Mesendoderm (in vitro differentiated cells): ENCODE data around the gene PSAPL1.

Experiments used
- DNase-seq: peaks from one replicate; pipeline ENCODE4 v3.0.0; 2013
- H2AK5ac ChIP-seq: 2 replicates; pipeline ENCODE4 v1.6.1; 2013; ENCODE audit warnings: low read length, inconsistent platforms
- H2BK120ac ChIP-seq: 2 replicates; pipeline ENCODE4 v1.6.1; 2013; ENCODE audit warnings: low read depth, mild to moderate bottlenecking, low read length, moderate library complexity, mixed read lengths
- H2BK15ac ChIP-seq: replicated peaks from 2 replicates; pipeline ENCODE4 v1.6.1; 2013; ENCODE audit warnings: low read depth, mild to moderate bottlenecking, moderate library complexity
- H2BK5ac ChIP-seq: 2 replicates; pipeline ENCODE4 v1.6.1; 2013; ENCODE audit warnings: low read length, inconsistent platforms
- H3K18ac ChIP-seq: 2 replicates; pipeline ENCODE4 v1.6.1; 2013; ENCODE audit warnings: mild to moderate bottlenecking, low read length, mixed read lengths
- H3K23ac ChIP-seq: one replicate; pipeline ENCODE4 v1.6.1; 2013; ENCODE audit warnings: low read length
- H3K27ac ChIP-seq: 2 replicates; pipeline ENCODE4 v1.5.1; 2013; ENCODE audit warnings: low read depth, mild to moderate bottlenecking, inconsistent platforms, low read length, moderate library complexity
- H3K27me3 ChIP-seq: 2 replicates; pipeline ENCODE4 v1.6.1; 2013; ENCODE audit warnings: low read length, control low read depth, mild to moderate bottlenecking, inconsistent platforms; ENCODE audit not compliant: insufficient read depth, poor library complexity
- H3K36me3 ChIP-seq: 2 replicates; pipeline ENCODE4 v1.6.1; 2013; ENCODE audit warnings: low read length, inconsistent platforms; ENCODE audit not compliant: control insufficient read depth, insufficient read depth
- H3K4ac ChIP-seq: one replicate; pipeline ENCODE4 v1.6.1; 2013; ENCODE audit warnings: low read depth, mild to moderate bottlenecking, low read length, moderate library complexity
- H3K4me1 ChIP-seq: 2 replicates; pipeline ENCODE4 v1.6.1; 2013; ENCODE audit warnings: low read depth, low read length, inconsistent platforms; ENCODE audit not compliant: control insufficient read depth
- H3K4me2 ChIP-seq: 2 replicates; pipeline ENCODE4 v1.6.1; 2013; ENCODE audit warnings: low read length
- H3K4me3 ChIP-seq: 2 replicates; pipeline ENCODE4 v1.5.1; 2013; ENCODE audit warnings: mild to moderate bottlenecking, low read length
- H3K56ac ChIP-seq: one replicate; pipeline ENCODE4 v1.6.1; 2013; ENCODE audit warnings: low read length
- H3K79me1 ChIP-seq: 2 replicates; pipeline ENCODE4 v1.6.1; 2013; ENCODE audit warnings: low read length, inconsistent platforms
- H3K79me2 ChIP-seq: 2 replicates; pipeline ENCODE4 v1.6.1; 2013; ENCODE audit warnings: mild to moderate bottlenecking, low read length; ENCODE audit not compliant: control insufficient read depth, insufficient read depth
- H3K9ac ChIP-seq: 2 replicates; pipeline ENCODE4 v1.6.1; 2013; ENCODE audit warnings: low read length, inconsistent platforms
- H4K5ac ChIP-seq: one replicate; pipeline ENCODE4 v1.6.1; 2013; ENCODE audit warnings: low read length
- H4K8ac ChIP-seq: one replicate; pipeline ENCODE4 v1.6.1; 2013; ENCODE audit warnings: low read depth, mild to moderate bottlenecking, control low read depth, low read length, moderate library complexity
- WGBS: extraction: QIAGEN DNeasy Blood & Tissue Kit; methylation state at CpG from one replicate; pipeline ENCODE4 v1.1.7; 2013; ENCODE audit warnings: low lambda C conversion rate, missing lambda C conversion rate; ENCODE audit not compliant: insufficient coverage; ENCODE audit errors: extremely low coverage; 5-methylcytosine and 5-hydroxymethylcytosine counted together

Gene PSAPL1

DNA sequence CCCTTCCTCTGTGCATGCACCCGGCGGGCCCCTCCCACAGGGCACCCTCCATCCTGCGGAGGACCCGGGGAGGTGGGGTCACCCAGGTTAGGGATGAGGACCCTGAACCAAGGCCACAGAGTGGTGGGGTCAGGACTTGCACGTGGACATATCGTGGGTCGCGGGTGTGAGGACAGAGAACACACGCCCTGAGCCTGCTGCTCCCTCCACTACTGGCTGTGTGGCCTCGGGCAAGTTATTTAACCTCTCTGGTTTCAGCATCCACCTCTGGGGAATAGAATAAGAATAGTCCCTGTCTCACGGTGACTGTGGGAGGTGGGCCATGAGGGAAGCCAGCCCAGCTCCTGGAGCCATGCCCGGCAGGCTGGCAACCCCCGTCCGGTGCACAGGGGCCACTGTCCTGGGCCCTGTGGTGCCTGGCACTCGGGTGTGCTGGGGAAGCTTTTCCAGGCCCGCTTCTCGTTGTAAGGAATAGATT is 5.1 kb downstream of the PSAPL1 start:
- no peak overlapping the region for H2BK5ac ChIP-seq
- H3K18ac ChIP-seq = no peak overlapping the region
- H3K4me1 ChIP-seq = peaks cover 5% of the 10 kb centered on the region
- H3K79me2 ChIP-seq = no peaks in the 10 kb centered on the region
- H3K27me3 ChIP-seq = no peaks in the 10 kb centered on the region
- H4K8ac ChIP-seq = no peak overlapping the region
- WGBS = no CpG with 5 or more reads among the region's 17 CpGs
- H2BK120ac ChIP-seq = no peak overlapping the region
- no peaks in the 10 kb centered on the region for H3K36me3 ChIP-seq
- H3K23ac ChIP-seq = no peak overlapping the region
- H3K9ac ChIP-seq = no peak overlapping the region
- H3K27ac ChIP-seq = no peak overlapping the region
- no peak overlapping the region for H3K4me3 ChIP-seq
- no peak overlapping the region for H3K4ac ChIP-seq
- no peak for DNase-seq
- H3K4me2 ChIP-seq = no peak overlapping the region
- H2BK15ac ChIP-seq = no peak overlapping the region
- H3K56ac ChIP-seq = no peak overlapping the region
- no peak overlapping the region for H4K5ac ChIP-seq
- no peak overlapping the region for H2AK5ac ChIP-seq
- no peaks in the 10 kb centered on the region for H3K79me1 ChIP-seq

DNA sequence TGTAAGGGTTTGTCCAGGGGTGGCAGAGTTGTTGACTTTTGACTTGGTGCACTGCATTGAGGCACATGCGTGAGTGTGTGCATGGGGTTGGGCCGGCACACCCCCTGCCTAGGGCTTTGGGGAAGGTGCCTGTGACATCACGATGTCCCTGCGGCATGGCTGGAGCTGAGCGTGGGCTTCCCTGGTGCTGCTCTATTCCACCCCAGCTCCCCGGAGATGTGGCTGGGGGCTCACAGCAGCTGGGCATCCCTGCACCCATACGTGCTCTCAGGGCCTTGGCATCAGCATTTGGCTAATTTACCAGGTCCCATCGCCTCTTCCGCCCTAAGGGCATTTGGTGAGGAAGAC is 5.7 kb downstream of the PSAPL1 start:
- H3K4me1 ChIP-seq = peaks cover 5% of the 10 kb centered on the region
- H3K4ac ChIP-seq = no peak overlapping the region
- H3K36me3 ChIP-seq = no peaks in the 10 kb centered on the region
- no peak overlapping the region for H4K8ac ChIP-seq
- no peak overlapping the region for H3K23ac ChIP-seq
- no peaks in the 10 kb centered on the region for H3K79me2 ChIP-seq
- H3K4me3 ChIP-seq = no peak overlapping the region
- no peak overlapping the region for H3K18ac ChIP-seq
- no peak overlapping the region for H2BK120ac ChIP-seq
- H3K27ac ChIP-seq = no peak overlapping the region
- no peaks in the 10 kb centered on the region for H3K27me3 ChIP-seq
- no peak overlapping the region for H4K5ac ChIP-seq
- no peak overlapping the region for H2AK5ac ChIP-seq
- H3K9ac ChIP-seq = no peak overlapping the region
- H3K56ac ChIP-seq = no peak overlapping the region
- no CpG with 5 or more reads among the region's 9 CpGs for WGBS
- no peak for DNase-seq
- H3K79me1 ChIP-seq = no peaks in the 10 kb centered on the region
- no peak overlapping the region for H3K4me2 ChIP-seq
- H2BK5ac ChIP-seq = no peak overlapping the region
- no peak overlapping the region for H2BK15ac ChIP-seq

GRCh38 chr4:7428261-7429068 is 6.3 kb downstream of the PSAPL1 start:
- no peak overlapping the region for H3K4me3 ChIP-seq
- no peak overlapping the region for H3K4ac ChIP-seq
- no peaks in the 10 kb centered on the region for H3K27me3 ChIP-seq
- no peak overlapping the region for H2BK120ac ChIP-seq
- H4K5ac ChIP-seq = no peak overlapping the region
- H3K23ac ChIP-seq = no peak overlapping the region
- H3K4me2 ChIP-seq = no peak overlapping the region
- H3K56ac ChIP-seq = peak overlapping the region; percentile 42
- WGBS = no CpG with 5 or more reads among the region's 16 CpGs
- H3K79me1 ChIP-seq = no peaks in the 10 kb centered on the region
- no peak overlapping the region for H2AK5ac ChIP-seq
- H3K4me1 ChIP-seq = peaks cover 5% of the 10 kb centered on the region
- no peak overlapping the region for H3K9ac ChIP-seq
- H2BK5ac ChIP-seq = no peak overlapping the region
- no peaks in the 10 kb centered on the region for H3K36me3 ChIP-seq
- H3K27ac ChIP-seq = no peak overlapping the region
- no peak overlapping the region for H4K8ac ChIP-seq
- no peak overlapping the region for H2BK15ac ChIP-seq
- peak; percentile 79 for DNase-seq
- no peak overlapping the region for H3K18ac ChIP-seq
- H3K79me2 ChIP-seq = no peaks in the 10 kb centered on the region

- no peak overlapping the region for H3K4me2 ChIP-seq
- H3K4me3 ChIP-seq = no peak overlapping the region
- no peak overlapping the region for H3K18ac ChIP-seq
- H3K4ac ChIP-seq = no peak overlapping the region
- H2BK15ac ChIP-seq = no peak overlapping the region
- no peak overlapping the region for H2AK5ac ChIP-seq
- H3K9ac ChIP-seq = no peak overlapping the region
- H3K79me2 ChIP-seq = no peaks in the 10 kb centered on the region
- H3K56ac ChIP-seq = peak overlapping the region; percentile 42
- no peaks in the 10 kb centered on the region for H3K36me3 ChIP-seq
- WGBS = no CpG with 5 or more reads among the region's 13 CpGs
- no peak overlapping the region for H4K8ac ChIP-seq
- no peaks in the 10 kb centered on the region for H3K27me3 ChIP-seq
- H2BK5ac ChIP-seq = no peak overlapping the region
- H3K27ac ChIP-seq = no peak overlapping the region
- H3K79me1 ChIP-seq = no peaks in the 10 kb centered on the region
- DNase-seq = no peak
- peaks cover 5% of the 10 kb centered on the region for H3K4me1 ChIP-seq
- no peak overlapping the region for H3K23ac ChIP-seq
- no peak overlapping the region for H4K5ac ChIP-seq
- H2BK120ac ChIP-seq = no peak overlapping the region
Observed at GRCh38 chr4:7427831-7428260, 6.9 kb downstream of the PSAPL1 start.

DNA sequence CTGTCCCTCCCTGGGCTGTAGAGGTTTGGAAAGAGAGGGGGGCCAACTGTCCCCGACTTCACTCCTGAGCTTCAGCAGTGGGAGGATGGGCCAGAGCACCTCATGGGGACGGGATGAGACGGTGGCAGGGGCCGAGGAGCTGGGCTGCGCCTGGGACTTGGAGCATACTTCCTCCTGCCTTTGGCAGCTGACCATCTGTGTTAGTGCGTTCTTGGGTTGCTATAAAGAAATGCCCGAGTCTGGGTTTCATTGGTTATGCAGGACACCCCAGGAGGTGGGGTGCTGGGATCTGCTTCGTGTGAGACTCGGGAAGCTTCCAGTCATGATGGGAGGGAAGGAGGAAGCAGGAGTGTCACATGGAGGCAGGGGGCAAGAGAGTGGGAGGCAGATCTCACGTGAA is 7.4 kb downstream of the PSAPL1 start:
- H2BK120ac ChIP-seq = no peak overlapping the region
- no peaks in the 10 kb centered on the region for H3K36me3 ChIP-seq
- H4K5ac ChIP-seq = no peak overlapping the region
- no peak overlapping the region for H3K18ac ChIP-seq
- H2BK15ac ChIP-seq = no peak overlapping the region
- H3K4ac ChIP-seq = no peak overlapping the region
- no peak for DNase-seq
- H4K8ac ChIP-seq = no peak overlapping the region
- H3K79me2 ChIP-seq = no peaks in the 10 kb centered on the region
- no peak overlapping the region for H2AK5ac ChIP-seq
- no peak overlapping the region for H3K27ac ChIP-seq
- WGBS = no CpG with 5 or more reads among the region's 10 CpGs
- H3K79me1 ChIP-seq = no peaks in the 10 kb centered on the region
- H3K4me2 ChIP-seq = no peak overlapping the region
- peaks cover 5% of the 10 kb centered on the region for H3K4me1 ChIP-seq
- H3K56ac ChIP-seq = peak overlapping the region; percentile 34
- no peak overlapping the region for H3K9ac ChIP-seq
- H3K27me3 ChIP-seq = no peaks in the 10 kb centered on the region
- no peak overlapping the region for H3K4me3 ChIP-seq
- no peak overlapping the region for H2BK5ac ChIP-seq
- no peak overlapping the region for H3K23ac ChIP-seq
